Psoas muscle (tissue), 8 donors: Measurements from ENCODE around the gene STAC3. TPM values are rescaled to one million over a fixed set of nuclear protein-coding genes. Genes with fewer than 3 reads are reported as not detected.

Experiments
- ATAC-seq, 4 donors: fragments of 200-7000 bp; cut with Tn5 transposase; one replicate each; pipeline ENCODE4 v1.9.1; 2020; ENCODE audit warnings: moderate library complexity in 3 of 4, mild to moderate bottlenecking in 2 of 4
- DNase-seq, 2 donors: peaks; one replicate each; pipeline ENCODE4 v3.0.0-alpha.2; 2020
- H3K27ac ChIP-seq: fragments of 200-600 bp; one replicate; pipeline ENCODE4 v1.8.0; 2022
- H3K27me3 ChIP-seq, 3 donors: fragments of 200-600 bp in 1 of 3; one replicate each; pipeline versions ENCODE4 v1.6.1 to v1.8.0; 2013 to 2022; ENCODE audit warnings: low read length in 2 of 3, mild to moderate bottlenecking in 2 of 3, moderate library complexity in 1 of 3; ENCODE audit not compliant: insufficient read depth in 3 of 3
- H3K36me3 ChIP-seq, 2 donors: fragments of 200-600 bp in 1 of 2; one replicate each; pipeline versions ENCODE4 v1.6.1 to v1.8.0; 2013 to 2022; ENCODE audit warnings: low read depth in 1 of 2, mild to moderate bottlenecking in 1 of 2, moderate library complexity in 1 of 2; ENCODE audit not compliant: insufficient read depth in 1 of 2
- H3K4me1 ChIP-seq: fragments of 200-600 bp; one replicate; pipeline ENCODE4 v1.8.0; 2022
- H3K4me3 ChIP-seq: fragments of 200-600 bp; one replicate; pipeline ENCODE4 v1.8.0; 2022; ENCODE audit warnings: mild to moderate bottlenecking
- H3K9me3 ChIP-seq: fragments of 200-600 bp; one replicate; pipeline ENCODE4 v1.8.0; 2022
- CTCF ChIP-seq: fragments of 200-600 bp; IDR thresholded peaks from one replicate; pipeline ENCODE4 v1.8.0; 2022; ENCODE audit warnings: antibody characterized with exemption
- WGBS, 3 donors: extraction: QIAGEN DNeasy Blood & Tissue Kit; methylation state at CpG; one replicate each; pipeline versions ENCODE4 v1.1.6 to v1.1.7; 2013; 5-methylcytosine and 5-hydroxymethylcytosine counted together
- intact Hi-C, 2 donors: fragments of 100-400 bp; cut with DNase I; formaldehyde crosslinking; loops; one replicate each; pipeline versions ENCODE4 v1.11.0 to v1.14.2; 2022
- polyA plus RNA-seq, 3 donors: library from polyadenylated mRNA; stranded (reverse); fragments of 200-250 nt; gene quantifications; one replicate each; pipeline ENCODE4 v1.2.3, GENCODE V29; 2013
- total RNA-seq, 4 donors: library from RNA; stranded (reverse); fragmentation: NEBNext Ultra II Directional in 2 of 4; extraction: Animal tissue kit (Norgen Biotek cat#: 25700) in 2 of 4; gene quantifications; one replicate each; pipeline versions ENCODE4 v1.2.1 to v1.2.4, GENCODE V29; 2021 to 2023
- donor health status: healthy with polysubstance abuse.
- donor health status: DM: no; HTN: no; CAD: no; lungs with moderate emphysema.
- donor health status: Bipolar disorder and iron deficiency.
- donor health status: healthy.
- donor health status: DM: yes; HTN: yes; CAD: no.
- donor health status: DM: no; HTN: no; CAD: no.
- donor health status: DM: no; HTN: no; CAD: no.
- donor health status: DM: yes; HTN: yes; CAD: no.

Gene STAC3
- total and polyA plus RNA-seq, 7 donors, result 98.2 to 1,676 (median 868) TPM

- 72 to 83% (median 80%) methylated on average over 28 to 29 of the region's 29 CpGs for WGBS, 3 donors
- ATAC-seq, result no peak
- intact Hi-C loops, result no loop called here
- TF ChIP-seq CTCF, result no peak
- H3K4me1 ChIP-seq, result no peaks in the 10 kb centered on the region
- no peaks in the 10 kb centered on the region for H3K27me3 ChIP-seq
- DNase-seq, result no peak
- no peak overlapping the region for H3K4me3 ChIP-seq
- peaks cover 0 to 9% of the 10 kb centered on the region in 2 donors for H3K36me3 ChIP-seq
- no peaks in the 10 kb centered on the region for H3K9me3 ChIP-seq
- H3K27ac ChIP-seq, result no peak overlapping the region
These were observed 43.0 kb downstream of the STAC3 start for GRCh38 chr12:57207731-57208630.

- no peaks in the 10 kb centered on the region for H3K27me3 ChIP-seq
- WGBS, 3 donors, result 85 to 93% (median 91%) methylated on average over 7 of the region's 7 CpGs
- intact Hi-C loops, result no loop called here
- no peak overlapping the region for H3K27ac ChIP-seq
- H3K4me3 ChIP-seq, result no peak overlapping the region
- H3K9me3 ChIP-seq, result no peaks in the 10 kb centered on the region
- no peak for ATAC-seq
- H3K36me3 ChIP-seq, result peaks cover 0 to 22% of the 10 kb centered on the region in 2 donors
- no peaks in the 10 kb centered on the region for H3K4me1 ChIP-seq
- DNase-seq, result no peak
- TF ChIP-seq CTCF, result no peak
These were observed 45.1 kb downstream of the STAC3 start for GRCh38 chr12:57205931-57206330.

GRCh38 chr12:57205186-57205585, 45.8 kb downstream of the STAC3 start:
- no peaks in the 10 kb centered on the region for H3K4me1 ChIP-seq
- intact Hi-C loops, result no loop called here
- no peaks in the 10 kb centered on the region for H3K27me3 ChIP-seq
- ATAC-seq, result no peak
- DNase-seq, result no peak
- 91 to 96% (median 94%) methylated on average over 25 to 26 of the region's 26 CpGs for WGBS, 3 donors
- no peak for TF ChIP-seq CTCF
- H3K9me3 ChIP-seq, result no peaks in the 10 kb centered on the region
- H3K4me3 ChIP-seq, result no peak overlapping the region
- H3K27ac ChIP-seq, result no peak overlapping the region
- H3K36me3 ChIP-seq, result peaks cover 0 to 29% of the 10 kb centered on the region in 2 donors

- H3K4me1 ChIP-seq, result no peaks in the 10 kb centered on the region
- WGBS, 3 donors, result 83 to 87% (median 86%) methylated on average over 18 to 19 of the region's 19 CpGs
- no peak overlapping the region for H3K27ac ChIP-seq
- peaks cover 0 to 37% of the 10 kb centered on the region in 2 donors for H3K36me3 ChIP-seq
- TF ChIP-seq CTCF, result no peak
- no peak for DNase-seq
- intact Hi-C loops, result no loop called here
- H3K27me3 ChIP-seq, result no peaks in the 10 kb centered on the region
- H3K9me3 ChIP-seq, result no peaks in the 10 kb centered on the region
- no peak overlapping the region for H3K4me3 ChIP-seq
- no peak for ATAC-seq
These were observed 46.5 kb downstream of the STAC3 start for GRCh38 chr12:57204454-57204853.
